ENCODE measurements around the gene CCNE1.

CCNE1 gene

GRCh38 chr19:29845574-29846176, 33.9 kb downstream of the CCNE1 start:
- DNase-seq = peak; percentile 13

GRCh38 chr19:29849208-29849607, 37.4 kb downstream of the CCNE1 start:
- DNase-seq = no peak

- no peak for DNase-seq
Measured at GRCh38 chr19:29850482-29850881, 38.7 kb downstream of the CCNE1 start.

DNA sequence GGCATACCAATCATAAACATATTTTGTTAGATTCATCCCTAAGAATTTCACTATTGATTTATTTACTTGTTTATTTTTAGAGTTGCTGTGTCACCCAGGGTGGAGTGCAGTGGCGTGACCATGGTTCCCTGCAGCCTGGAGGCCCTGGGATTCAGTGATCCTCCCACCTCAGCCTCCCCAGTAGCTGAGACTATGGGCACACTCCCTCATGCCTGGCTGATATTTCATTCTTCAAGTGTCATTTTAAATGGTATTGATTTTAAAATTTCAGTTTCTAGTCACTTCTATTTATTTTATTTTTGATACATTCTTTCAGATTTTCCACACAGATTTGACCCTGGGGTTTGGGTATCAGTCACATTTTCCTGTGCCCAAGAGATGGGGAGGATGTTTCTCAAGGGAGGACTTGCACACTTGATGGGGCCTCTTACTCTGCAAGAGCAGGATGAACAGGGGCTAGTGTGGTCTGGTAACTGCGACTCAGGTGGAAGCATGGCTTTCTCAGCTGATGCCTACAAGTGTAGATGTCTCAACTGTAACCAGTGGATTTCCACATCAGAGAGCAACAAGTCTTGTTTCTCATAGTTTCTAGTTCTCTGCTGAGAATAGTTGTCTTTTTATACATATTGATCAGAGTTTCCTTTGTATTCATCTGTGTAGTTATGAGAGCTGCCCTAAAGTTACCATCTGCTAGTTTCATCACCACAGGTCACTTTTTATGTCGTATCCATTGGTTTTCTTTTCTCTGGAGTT, 40.2 kb downstream of the CCNE1 start:
- no peak for DNase-seq

GRCh38 chr19:29854033-29854432, 42.2 kb downstream of the CCNE1 start:
- no peak for DNase-seq

DNA sequence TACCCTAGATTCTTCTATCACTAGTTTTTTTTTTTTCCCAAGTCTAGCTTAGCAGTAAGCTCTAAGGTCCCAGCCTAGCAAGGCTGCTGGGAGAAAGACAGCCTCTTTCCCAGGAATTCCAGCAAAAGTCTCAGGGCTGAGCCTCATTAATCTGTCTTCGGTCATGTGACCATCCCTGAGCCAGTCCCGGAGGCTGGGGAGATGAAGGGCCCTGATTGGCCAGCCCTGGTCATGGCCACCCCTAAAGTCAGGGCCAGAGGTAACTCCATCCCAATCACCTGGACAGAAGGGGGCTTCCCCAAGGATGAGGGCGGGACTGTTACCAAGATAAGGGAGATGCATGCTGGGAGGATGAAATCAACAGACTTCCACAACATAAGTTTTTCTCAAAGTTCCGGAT, 43.3 kb downstream of the CCNE1 start:
- no peak for DNase-seq

GRCh38 chr19:29855741-29856500, 44.1 kb downstream of the CCNE1 start:
- no peak for DNase-seq

GRCh38 chr19:29858000-29858596, 46.3 kb downstream of the CCNE1 start:
- DNase-seq = peak; percentile 36

DNA sequence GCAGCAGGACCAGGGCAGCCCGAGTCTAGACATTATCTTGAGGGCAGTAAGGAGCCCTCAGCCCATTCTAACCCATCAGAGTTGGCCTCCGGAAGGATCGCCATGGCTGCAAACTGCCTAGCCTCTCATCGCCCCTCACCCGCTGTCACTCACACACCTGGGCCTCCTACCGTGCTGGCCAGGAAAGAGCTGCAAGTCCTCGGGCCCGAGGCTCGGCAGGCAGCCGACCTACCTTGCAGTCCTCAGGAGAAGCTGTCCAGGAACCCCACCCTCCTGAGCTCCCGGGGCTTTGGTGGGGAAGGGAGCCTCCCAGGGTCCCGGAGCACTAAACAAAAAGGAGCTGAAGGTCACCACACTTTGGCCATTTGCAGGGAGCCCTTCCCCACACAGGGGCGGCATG, 46.8 kb downstream of the CCNE1 start:
- DNase-seq = no peak

DNA sequence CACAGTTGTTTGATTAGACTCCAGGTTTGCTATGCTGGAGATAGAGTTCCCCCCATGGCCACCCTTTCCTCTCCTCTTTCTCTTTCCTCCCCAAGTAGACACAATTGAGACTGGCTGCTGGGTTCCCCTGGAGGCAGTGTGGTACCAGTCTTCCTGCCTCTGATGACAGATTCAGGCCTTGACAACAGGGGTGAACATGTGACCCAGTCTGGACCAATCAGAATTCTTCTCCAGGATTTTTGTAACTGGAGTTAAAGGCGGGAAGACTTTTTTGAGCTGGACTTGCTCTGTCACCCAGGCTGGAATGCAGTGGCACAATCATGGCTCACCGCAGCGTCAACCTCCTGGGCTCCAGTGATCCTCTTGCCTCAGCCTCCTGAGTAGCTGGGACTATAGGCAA, 48.7 kb downstream of the CCNE1 start:
- DNase-seq = no peak

DNA sequence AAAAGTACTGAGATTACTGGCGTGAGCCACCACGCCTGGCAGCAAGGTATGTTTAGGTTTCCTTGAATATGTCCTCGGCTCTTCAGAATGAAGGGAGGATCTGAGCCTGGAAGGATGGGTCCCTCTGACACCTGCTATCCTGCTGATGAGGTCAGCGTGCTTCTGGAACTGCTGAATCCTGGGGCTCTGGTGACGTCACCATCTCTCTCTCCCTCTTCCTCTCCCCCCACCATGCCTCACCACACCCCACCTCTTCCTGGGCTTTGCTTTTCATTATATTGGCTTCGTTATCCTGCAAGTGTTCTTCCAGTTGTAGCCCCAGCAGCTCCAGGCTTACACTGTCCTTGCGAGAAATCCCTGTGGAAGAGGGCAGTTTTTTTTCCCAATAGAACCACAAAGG, 49.8 kb downstream of the CCNE1 start:
- no peak for DNase-seq

- no peak for DNase-seq
Measured at GRCh38 chr19:29866011-29866410, 54.2 kb downstream of the CCNE1 start.

DNA sequence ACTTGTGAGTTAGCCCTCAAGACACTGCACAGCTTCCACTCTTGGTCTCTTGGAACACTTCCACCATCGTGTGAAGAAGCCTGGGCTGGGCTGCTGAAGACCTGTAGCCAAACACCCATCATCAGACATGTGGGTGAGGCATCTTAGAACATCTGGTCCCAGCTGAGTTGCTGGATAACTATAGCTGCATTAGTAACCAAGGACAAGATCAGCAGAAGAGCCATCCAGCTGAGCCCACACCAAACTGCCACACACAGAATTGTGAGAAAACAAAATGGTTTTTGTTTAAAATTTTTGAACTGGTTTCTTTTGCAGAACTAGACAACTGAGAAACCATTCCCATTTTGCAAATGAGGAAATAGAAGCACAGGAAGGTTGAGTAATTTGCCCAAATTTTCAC, 56.2 kb downstream of the CCNE1 start:
- DNase-seq = no peak

- DNase-seq = no peak
Measured at GRCh38 chr19:29871143-29871542, 59.4 kb downstream of the CCNE1 start.

GRCh38 chr19:29872224-29872731, 60.5 kb downstream of the CCNE1 start:
- DNase-seq = peak; percentile 18

DNA sequence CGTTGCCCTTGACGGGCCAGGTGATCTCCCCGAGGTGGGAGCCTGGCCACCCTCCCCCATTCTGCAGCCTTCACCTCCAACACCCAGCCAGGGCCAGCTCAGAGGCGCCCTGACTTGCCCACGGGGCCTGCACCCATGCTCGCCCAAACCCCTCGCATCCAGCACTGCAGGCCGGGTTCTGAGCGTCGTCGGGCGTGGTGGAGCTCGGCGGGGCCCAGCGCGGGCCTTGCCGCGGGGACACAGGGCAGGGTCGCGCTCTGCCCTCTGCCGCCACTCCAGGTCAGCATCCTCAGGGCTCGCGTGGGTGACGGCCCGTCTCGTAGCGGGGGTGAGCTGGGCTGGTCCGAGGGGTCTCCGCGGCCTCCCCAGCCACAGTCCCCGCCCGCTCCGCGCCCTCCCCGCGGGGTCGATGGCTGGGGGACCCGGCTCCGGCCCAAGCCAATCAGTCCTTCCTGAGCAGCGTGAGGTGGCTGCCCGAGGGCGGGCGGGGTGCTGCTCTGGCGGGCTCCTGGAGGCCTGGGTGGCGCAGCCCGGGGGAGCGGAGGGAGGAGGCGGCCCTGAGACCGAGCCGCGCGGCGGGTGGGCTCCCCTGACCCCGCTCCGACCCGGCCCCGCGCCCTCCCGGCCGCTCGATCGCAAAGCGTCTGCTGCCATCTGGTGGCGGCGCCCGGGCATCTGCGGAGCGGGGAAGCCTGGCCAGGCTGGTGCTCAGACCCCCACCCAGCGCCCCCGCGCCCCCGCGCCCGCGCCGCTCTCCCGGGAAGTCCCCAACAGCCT, 61.4 kb downstream of the CCNE1 start:
- DNase-seq = peak; percentile 70
